ENCODE measurements around the gene COMT. TPM values are rescaled to one million over a fixed set of nuclear protein-coding genes. Genes with fewer than 3 reads are reported as not detected.

Gene COMT
- total RNA-seq, 1 experiment from 2014 or later, result 109 TPM

DNA sequence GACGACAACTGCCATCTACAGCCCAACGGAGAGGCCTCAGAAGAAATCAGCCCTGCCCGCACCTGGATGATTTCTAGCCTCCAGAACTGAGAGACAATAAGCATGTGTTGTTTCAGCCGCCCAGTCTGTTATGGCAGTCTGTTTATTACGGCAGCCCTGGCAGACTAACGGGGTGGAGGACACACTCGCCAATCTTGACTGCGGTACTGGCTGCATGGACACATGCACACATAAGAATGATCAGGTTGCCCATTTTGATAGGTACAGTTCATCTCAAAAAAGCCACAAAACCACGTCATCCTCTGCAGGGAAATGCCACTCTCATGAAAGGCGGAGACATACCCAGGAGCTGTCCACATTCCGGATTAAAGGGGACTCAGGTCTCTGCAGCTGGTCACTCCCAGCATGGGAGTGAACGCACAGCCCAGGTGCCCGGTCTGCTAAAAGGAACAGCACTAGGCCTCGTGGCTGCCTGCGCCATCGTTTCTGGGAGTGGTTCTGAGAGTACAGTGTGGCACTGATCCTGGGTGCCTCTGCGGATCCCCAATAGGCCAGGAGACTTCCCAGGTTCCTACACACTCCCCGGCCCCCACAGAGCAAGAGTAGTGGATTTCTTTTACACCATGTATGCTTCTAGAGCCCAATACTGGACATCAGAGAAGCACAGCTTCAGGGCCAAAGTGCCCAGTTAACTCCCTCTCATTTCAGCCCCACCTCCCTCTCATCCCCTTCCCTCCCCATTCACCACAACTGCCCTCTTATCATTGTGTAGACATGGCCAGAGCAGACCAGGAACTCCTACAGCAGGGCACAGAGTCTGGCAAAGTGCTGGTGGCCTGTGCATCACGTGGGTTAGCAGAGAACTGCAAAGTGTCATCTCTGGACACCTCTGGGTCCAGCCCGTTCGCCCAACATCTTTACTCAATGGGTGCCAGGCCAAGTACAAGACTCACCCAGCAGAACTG lies 11.7 kb upstream of the COMT start (continued):
- TF ChIP-seq, protein P1, sequence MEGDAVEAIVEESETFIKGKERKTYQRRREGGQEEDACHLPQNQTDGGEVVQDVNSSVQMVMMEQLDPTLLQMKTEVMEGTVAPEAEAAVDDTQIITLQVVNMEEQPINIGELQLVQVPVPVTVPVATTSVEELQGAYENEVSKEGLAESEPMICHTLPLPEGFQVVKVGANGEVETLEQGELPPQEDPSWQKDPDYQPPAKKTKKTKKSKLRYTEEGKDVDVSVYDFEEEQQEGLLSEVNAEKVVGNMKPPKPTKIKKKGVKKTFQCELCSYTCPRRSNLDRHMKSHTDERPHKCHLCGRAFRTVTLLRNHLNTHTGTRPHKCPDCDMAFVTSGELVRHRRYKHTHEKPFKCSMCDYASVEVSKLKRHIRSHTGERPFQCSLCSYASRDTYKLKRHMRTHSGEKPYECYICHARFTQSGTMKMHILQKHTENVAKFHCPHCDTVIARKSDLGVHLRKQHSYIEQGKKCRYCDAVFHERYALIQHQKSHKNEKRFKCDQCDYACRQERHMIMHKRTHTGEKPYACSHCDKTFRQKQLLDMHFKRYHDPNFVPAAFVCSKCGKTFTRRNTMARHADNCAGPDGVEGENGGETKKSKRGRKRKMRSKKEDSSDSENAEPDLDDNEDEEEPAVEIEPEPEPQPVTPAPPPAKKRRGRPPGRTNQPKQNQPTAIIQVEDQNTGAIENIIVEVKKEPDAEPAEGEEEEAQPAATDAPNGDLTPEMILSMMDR (IDR thresholded peaks at IDR 0.05 in 2 of 3, conservative IDR thresholded peaks at IDR 0.05 in 1 of 3; ENCODE audit: borderline replicate concordance in 1 of 3, insufficient read depth in 1 of 3, low read depth in 2 of 3, low read length in 2 of 3), result no peak
- TF ChIP-seq SP1 (IDR thresholded peaks at IDR 0.05; ENCODE audit: low read depth) (no peak), ELF1 (IDR thresholded peaks at IDR 0.05; ENCODE audit: borderline replicate concordance, low read depth) (no peak), ZFX (IDR thresholded peaks at IDR 0.05) (no peak), RAD21 (IDR thresholded peaks at IDR 0.05; ENCODE audit: low read depth) (no peak), ATF3 (IDR thresholded peaks at IDR 0.05) (no peak)

DNA sequence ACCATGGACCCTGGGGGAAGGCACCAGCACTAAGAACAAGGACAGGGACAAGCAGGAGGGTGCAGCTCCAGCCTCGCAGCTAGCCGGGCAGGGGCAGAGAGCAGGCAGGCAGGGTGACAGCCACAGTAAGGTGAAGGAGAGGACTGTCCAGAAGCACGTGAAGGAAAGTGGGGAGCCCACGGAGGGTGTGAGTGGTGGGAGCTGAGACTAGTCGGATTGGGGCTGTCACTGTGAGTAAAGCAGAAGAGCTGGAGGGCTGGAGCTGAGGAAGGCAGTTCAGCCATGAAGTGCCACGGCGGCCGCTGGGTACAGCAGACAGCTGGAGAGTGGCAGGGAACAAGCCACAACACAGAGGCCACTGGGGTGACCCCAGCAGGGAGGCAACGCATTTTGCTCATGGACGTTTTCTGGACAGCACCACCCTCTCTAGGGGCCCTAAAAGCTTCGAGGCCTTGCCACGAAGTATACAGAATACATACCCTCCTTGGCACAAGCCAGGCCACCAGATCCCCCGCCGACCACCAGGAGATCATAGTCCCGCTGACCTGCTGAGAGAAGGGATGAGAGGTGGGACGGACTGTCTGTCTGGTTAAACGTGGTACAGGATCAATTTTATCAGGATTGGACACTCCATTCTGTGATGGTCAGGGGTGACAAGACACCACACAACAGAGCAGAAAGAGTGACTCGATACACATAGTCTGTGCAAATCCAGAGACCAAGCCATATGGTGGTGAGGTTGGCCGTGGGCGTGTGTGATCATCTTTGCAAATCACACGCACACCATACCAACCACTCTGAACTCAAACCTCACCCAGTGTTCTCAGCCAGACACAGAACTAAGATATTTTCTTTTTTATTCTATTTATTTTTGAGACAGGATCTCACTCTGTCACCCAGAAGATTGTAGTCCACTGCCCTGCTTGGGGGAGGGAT lies 10.8 kb upstream of the COMT start:
- H4K20me1 ChIP-seq (ENCODE audit: insufficient read depth), result no peaks in the 10 kb centered on the region
- no peak overlapping the region for H3K9ac ChIP-seq (ENCODE audit: low read length)
- ATAC-seq, result no peak
- ChIA-PET RAD21 (ENCODE audit: low non-redundant PET in 1 of 2, low total read pairs in 2 of 2, uncharacterized antibody in 2 of 2, unreplicated experiment in 2 of 2) (no interaction called here), CTCF (no interaction called here), POLR2A (no interaction called here)
- TF ChIP-seq EGR1 (IDR thresholded peaks at IDR 0.05; ENCODE audit: low read depth) (no peak), RAD21 (IDR thresholded peaks at IDR 0.05; ENCODE audit: low read depth) (no peak), POLR2A (IDR thresholded peaks at IDR 0.05; ENCODE audit: borderline replicate concordance, extremely low read depth, insufficient read depth, insufficient read length) (no peak), FOSL1 (IDR thresholded peaks at IDR 0.05; ENCODE audit: low read depth) (no peak), ATF3 (IDR thresholded peaks at IDR 0.05) (no peak), MAX (IDR thresholded peaks at IDR 0.05) (no peak), ZNF274 (IDR thresholded peaks at IDR 0.05; ENCODE audit: low read depth, low read length) (no peak), POLR2AphosphoS5 (IDR thresholded peaks at IDR 0.05; ENCODE audit: low read depth, low read length) (no peak)
- H3K9me3 ChIP-seq (ENCODE audit: control insufficient read depth in 1 of 2, insufficient read depth in 1 of 2, low read depth in 1 of 2, low read length in 2 of 2), result no peaks in the 10 kb centered on the region
- H3K36me3 ChIP-seq (ENCODE audit: control insufficient read depth in 1 of 2, insufficient read depth in 2 of 2, low read length in 2 of 2), result no peaks in the 10 kb centered on the region
- no peak overlapping the region for H3K4me3 ChIP-seq (replicated peaks in 1 of 2; ENCODE audit: low read depth in 1 of 2, low read length in 2 of 2)
- no TSS peak for BruUV-seq (replicated peaks)
- no peaks in the 10 kb centered on the region for H3K4me1 ChIP-seq (ENCODE audit: control insufficient read depth in 1 of 2, insufficient read depth in 2 of 2, low read length in 2 of 2)
- no peak overlapping the region for H3K27ac ChIP-seq (ENCODE audit: low read depth, low read length)
- H3K9me2 ChIP-seq (ENCODE audit: insufficient read depth), result no peaks in the 10 kb centered on the region
- intact Hi-C loops (cut with micrococcal nuclease), result no loop called here
- H3K79me2 ChIP-seq (ENCODE audit: insufficient read depth, low read length), result no peaks in the 10 kb centered on the region
- H3K27me3 ChIP-seq (ENCODE audit: insufficient read depth, low read length), result no peaks in the 10 kb centered on the region
- no peak overlapping the region for H3K4me2 ChIP-seq (ENCODE audit: low read length)
- no peak for DNase-seq (ENCODE audit: low read depth, low spot score)
- no peak overlapping the region for H2AFZ ChIP-seq (ENCODE audit: low read depth, low read length, poor library complexity, severe bottlenecking)
